ENCODE measurements around the gene MRTFA.
"Not testable (repeated sequence)": the region's sequence is repeated elsewhere in the genome, so short reads cannot be mapped to it uniquely, and the experiment has no call there.

MRTFA gene

DNA sequence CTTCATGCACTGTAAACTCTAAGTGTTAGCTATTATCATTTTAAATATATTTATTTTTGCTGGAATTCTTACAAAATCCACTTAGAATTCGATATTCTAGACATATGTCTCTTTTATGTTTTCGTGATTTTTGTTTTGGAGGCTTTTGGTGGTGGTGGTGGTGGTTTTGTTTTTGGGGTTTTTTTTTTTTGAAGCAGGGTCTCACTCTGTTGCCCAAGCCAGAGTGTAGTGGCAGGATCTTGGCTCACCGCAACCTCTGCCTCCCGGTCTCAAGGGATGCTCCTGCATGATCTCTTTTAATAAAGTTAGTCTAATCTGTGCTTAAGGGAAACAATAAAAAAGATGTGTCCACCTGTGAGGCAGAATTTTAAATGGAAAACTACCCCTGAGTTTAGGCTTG, 117.7 kb downstream of the MRTFA start:
- DNase-seq = no peak

DNA sequence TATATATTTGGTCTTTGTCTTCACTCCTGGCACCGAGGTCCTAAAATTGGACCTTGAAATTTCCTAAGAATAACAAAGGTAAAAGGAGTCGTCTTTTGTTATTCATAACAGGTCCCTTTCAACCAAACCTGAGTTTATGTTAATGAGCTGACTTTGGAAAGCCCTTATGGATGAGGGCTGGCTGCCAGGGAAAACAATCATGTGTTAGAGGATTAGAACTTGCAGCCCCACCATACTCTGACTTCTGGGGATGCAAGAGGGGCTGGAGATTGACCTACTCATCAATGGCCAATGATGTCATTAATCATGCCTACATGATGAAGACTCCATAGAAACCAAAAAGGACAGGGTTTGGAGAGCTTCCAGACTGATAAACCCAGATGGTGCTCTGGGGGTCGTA, 118.9 kb downstream of the MRTFA start:
- DNase-seq = peak in 1 of 2 experiments; percentile 14

DNA sequence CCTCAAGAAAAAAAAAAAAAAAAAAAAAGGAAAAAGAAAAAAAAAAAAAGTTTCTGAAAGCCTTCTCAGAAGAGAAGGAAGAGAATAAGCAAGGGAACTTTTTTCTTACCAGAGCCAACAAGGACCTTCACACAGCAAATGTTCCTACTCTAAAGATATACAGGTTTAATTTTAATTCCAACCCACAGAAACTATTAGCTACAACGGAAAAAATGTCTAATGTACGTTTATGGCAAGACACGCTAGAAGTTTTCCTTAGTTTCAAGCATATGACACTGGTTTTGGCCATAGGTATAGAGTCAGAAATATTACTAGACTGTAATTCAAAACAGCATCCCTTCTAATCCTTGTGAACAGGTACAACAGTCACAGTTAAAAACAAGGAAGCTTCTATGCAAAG, 120.1 kb downstream of the MRTFA start:
- DNase-seq = no peak

DNA sequence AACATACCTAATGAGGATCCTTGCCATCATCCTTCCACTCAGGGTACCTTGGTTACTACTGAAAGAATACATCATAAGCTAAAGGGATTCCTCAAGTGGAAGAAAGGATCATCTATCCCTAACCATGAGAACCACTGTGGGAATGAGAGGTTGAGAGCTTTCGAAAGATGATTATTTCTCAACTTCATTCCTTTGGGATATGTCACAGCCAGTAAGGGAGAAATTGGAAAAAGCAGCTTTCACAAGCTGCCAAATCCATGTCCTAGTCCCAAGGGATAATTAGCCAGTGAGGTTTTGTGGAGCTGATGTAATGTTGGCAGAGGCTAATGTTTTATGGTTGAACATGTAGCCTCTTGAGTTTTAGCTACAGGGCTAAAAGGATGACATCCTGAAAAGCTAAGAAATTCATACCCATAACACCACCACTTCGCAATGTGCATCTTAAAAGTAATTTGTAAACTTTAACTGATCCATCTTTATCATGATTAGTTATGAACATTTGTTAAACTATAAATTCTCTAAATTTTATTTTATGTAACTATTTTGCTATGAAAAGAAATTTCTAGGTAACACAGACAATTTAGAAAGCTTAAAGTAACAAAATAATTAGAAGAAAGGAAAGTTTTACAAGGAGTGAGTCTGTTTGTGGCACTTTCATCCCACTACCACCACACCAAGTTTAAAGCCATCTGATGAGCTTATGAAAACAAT, 123.9 kb downstream of the MRTFA start:
- DNase-seq = peak; percentile 76 to 93

DNA sequence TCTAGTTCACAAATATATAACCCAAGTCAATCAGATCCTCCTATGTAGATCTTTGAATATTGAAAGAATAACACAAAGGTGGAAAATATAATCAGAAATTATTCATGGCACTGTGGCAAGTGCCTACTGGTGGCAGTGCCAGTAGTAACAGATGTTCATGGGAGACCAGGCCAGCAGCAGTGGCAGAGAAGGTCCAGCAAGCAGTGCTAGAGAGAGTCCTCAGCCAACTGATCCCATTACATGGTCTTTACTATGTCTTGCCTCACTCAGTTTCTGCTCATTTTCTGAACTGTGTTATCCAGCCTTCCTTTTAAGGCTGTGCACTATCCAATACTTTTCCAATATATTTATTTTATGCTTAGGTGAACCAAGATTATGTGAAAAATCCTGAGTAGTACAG, 124.9 kb downstream of the MRTFA start:
- peak; percentile 20 to 77 for DNase-seq

DNA sequence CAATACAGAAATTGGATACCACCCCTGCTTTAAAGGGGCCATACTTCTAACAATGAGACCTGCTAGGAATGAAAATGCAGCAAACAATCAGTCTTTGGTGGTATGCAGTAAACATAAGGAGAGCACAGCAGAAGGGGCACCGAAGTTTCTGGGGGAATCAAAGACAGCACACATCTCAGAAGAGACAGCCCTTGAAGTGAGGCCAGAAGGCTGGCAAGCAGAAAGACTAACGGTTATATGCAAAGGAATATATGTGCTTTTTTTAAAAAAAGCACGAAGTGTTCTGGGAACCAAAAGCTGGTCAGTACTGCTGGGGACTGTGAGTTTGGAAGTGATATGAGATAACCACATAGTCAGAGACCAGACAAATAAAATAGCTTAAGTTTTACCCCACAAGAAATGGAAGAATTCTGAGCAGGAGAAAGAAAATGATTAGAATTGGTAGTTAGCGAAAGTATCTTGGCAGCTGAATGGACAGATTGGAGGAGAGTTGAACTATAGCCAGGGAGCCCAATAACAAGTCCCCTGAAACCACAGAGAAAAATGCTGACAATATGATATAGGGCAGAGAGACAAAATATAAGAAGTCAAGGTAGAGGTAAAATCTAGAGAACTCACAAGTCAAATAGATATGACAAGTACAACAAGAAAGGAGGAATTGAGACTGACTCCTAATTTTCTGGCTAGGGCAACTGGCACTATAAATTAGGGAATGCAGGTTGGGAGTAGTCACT, 125.7 kb downstream of the MRTFA start:
- peak in 1 of 2 experiments; percentile 45 for DNase-seq

DNA sequence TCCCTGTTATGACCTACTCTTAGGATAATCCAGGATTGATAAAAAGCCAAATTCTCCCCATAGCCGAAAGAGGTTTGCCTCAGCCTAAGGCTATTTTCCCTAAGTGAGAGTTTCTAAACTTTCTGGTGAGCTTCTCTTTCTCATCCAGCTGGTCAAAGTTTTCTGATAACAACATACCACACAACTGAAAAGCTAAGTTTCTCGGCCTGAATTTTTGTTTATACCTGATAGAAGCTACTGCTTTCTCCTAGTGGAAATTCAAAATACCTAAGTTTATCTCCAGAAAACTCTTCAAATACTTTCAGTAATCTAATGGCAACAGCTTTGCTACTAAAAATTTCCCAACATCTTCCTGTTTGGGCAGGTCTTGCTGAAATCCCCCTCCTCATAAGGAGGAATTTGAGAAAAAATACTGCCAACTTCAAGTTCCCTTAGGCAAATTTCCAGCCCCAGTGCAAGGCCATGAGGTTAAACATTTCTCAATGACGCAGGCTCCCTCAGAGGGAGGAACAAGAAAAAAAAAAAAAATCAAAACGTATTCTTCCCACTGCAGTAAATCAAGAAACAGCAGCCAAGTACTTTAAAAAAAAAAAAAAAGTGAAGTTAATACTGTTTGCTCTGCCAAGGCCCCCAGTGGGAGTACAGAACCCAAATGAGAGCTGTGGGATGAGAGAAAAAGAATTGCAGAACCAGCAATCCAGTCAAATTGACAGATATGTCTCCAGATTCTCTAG, 127.0 kb downstream of the MRTFA start:
- DNase-seq = peak in 1 of 2 experiments; percentile 50

DNA sequence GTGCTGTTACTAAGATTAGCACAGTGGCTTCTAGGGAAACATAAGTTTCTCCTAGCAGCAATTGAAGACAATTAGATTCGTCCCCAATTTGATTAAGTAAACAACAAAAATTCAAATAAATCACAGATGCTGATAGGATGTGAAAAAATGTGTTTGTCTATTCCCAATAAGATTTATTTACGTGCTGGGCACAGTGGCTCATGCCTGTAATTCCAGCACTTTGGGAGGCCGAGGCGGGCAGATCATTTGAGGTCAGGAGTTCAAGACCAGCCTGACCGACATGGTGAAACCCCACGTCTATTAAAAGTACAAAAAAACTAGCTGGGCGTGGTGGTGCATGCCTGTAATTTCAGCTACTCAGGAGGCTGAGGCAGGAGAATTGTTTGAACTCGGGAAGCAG, 128.5 kb downstream of the MRTFA start:
- not testable (repeated sequence) for DNase-seq

DNA sequence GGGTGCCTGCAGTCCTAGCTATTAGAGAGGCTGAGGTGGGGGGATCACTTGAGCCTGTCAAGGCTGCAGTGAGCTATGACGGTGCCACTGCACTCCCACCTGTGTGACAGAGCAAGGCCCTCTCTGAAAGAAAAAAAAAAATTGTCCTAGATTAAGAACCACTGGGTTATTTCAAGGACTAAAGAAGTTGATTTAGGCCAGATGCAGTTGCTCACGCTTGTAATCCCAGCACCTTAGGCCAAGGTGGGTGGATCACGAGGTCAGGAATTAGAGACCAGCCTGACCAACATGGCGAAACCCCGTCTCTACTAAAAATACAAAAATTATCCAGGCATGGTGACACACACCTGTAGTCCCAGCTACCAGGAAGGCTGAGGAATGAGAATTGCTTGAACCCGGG, 129.0 kb downstream of the MRTFA start:
- no peak for DNase-seq

DNA sequence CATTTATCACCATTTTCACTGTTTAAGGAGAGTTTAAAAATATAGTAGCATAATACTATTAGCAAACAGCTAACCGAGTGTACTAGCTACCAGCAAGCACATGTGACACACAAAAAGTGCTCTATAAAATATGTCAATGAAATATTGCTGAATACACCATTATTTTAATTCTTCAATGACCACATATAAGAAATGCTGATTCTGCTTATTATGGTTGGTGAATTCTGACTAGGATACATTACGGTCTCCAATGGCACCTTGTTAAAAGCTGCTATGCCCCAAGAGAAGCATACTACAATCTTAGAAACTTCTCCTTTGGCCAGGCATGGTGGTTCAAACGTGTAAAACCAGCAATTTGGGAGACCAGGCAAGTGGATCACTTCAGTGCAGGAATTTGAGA, 129.8 kb downstream of the MRTFA start:
- no peak for DNase-seq

DNA sequence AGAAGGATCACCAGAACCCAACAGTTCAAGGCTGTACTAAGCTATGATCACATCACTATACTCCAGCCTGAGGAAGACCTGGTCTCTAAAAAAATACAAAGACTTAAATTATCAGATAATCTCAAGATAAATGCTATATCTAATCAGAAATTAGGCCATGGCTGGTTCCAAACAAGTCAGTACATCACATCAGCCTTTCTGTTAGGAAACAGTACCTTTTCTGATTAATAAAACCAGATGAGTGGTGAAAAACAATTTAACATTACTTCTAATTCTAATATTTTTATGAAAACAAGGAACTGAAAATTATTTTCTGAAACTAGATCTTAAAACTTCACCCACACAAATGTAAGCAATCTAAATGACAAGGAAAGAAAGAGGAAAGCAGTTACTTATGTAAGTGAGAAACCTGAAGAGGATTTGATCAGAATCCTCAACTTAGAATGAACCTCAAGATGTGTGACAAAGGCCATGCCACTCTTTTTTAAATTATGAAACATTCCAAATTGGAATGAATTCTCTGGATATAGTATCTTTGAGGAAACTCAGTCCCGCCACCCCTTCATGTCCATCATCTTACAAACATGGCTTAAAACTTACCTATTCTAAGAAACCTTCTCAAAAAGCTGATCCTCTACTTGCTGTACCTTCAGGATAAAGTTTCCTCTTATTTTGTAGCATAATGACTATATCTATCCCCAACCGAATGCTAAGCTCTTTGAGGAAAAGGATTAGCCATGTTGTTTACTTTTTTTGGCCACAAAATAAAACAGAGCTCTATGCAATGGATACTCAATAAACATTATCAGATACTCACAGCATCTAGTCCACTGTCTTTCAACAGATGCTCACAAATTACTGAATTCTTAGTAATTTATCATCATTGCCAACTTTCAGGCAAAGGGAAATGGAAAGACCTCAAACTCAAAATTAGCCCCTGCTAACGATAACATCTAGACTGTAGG, 132.0 kb downstream of the MRTFA start:
- no peak for DNase-seq

DNA sequence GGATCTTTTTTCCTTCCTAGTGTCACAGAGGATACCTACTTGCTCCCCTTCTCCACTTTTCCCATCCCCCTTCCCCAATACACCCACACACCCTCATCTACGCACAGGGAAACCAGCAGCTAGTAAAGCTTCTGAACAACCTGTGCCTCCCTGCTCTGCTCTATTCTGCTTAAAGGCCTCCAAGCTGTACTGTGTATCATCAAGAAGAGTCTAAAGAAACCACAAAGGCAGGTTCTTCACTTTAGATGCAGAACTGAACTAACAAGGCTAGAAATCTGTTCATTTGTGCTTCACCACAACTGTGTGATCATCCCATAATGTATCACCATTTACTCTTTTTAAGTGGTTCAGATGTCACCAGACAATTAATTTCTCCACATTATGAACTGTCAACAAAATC, 133.6 kb downstream of the MRTFA start:
- no peak for DNase-seq

DNA sequence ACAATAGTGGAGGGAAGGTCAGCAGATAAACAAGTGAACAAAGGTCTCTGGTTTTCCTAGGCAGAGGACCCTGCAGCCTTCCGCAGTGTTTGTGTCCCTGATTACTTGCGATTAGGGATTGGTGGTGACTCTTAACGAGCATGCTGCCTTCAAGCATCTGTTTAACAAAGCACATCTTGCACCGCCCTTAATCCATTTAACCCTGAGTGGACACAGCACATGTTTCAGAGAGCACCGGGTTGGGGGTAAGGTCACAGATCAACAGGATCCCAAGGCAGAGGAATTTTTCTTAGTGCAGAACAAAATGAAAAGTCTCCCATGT, 136.1 kb downstream of the MRTFA start:
- not testable (repeated sequence) for DNase-seq

DNA sequence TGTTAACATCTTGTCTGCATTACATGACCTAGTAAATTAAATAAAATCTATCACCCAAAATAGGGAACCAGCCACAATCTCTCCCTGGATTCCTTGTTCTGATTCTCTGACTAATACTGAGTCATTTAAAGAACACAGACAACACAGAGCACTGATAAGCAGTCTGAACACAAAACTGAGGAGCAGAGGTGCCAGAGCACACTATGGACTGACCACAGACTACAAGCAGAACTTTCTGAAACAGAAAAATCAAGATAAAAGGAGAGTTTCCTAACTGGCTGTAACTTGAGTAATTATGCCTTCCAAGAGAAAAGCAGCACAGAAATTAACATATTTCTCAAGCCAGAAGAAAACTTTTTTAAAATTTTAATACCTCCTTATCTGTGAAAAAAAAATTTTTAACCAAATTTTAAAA, 137.3 kb downstream of the MRTFA start:
- DNase-seq = no peak

DNA sequence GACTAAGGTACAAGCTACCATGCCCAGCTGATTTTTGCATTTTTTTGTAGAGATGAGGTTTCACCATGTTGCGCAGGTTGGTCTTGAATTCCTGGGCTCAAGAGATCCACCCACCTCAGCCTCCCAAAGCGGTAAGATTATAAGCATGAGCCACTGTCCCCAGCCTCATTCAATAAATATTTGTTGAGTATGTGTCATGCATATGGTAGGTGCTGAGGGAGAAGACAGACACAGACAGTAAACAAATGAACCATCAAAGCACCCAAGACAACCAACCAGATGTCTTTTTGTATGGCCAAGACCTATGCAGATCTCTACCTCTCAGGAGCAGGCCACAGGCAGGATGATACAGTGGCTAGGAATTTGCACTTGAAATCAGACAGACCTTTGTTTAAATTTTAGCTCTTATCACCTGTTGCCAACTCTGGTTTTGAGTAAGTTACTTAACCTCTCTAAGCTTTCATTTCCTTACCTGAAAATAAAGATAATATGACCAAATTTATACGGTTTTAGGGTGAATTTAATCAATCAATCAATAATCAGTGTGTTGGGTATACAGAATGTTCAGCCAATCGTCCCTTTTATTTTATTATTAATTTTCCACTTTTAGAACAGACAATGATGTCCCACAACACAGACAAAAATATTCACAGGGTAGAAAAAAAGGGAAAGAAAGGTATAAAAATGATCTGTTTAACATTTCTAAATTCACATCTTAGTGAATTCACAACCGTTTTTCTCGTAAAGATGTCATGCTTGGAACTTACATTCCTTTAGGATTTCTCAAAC, 137.9 kb downstream of the MRTFA start:
- no peak for DNase-seq

DNA sequence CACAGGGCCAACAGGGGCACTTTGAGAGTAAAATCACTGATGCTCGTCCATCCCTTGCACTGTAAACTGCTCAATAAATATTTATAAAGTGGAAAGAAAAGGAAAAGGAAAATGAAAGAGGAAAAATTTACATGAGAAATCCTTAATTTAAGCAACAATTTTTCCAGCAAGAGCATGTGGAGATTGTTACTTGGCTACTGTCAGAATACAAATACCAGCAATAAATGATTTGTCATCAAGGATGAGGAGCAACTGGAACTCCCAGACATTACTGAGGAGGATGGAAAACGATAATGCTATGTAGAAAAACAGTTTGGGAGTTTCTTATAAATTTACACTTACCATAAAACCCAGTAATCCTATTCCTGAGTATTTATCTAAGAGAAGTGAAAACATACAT, 143.1 kb downstream of the MRTFA start:
- DNase-seq = no peak

DNA sequence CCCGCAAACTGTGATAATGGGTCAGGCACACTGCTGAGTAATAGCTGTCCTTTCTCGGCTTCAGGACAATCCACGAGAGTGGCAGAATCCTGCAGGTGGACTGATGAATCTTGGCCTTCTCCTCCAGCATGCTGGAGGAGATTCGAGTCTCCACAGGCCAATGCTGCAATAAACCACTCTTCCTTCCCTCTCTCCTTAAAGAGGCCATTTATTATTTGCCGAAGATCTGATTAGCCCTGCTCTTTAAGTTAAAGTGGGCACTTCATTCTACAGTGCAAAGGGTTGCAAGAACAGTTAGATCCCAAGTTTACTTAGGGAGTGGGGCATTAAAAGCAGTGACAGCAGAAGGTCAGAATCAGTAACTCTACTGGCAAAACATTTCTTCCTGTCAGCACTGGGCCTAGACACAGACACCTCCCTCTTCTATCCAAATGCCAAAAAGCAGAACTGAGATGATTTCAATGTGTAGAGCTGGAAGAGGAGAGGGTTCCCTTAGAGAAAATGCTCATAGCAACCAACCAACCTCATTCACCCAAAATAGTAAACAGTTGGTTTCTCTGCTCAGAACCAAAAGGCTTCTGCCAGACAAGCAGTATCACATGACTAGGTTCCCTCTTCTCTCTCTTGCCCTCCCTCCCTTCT, 144.4 kb downstream of the MRTFA start:
- no peak for DNase-seq

DNA sequence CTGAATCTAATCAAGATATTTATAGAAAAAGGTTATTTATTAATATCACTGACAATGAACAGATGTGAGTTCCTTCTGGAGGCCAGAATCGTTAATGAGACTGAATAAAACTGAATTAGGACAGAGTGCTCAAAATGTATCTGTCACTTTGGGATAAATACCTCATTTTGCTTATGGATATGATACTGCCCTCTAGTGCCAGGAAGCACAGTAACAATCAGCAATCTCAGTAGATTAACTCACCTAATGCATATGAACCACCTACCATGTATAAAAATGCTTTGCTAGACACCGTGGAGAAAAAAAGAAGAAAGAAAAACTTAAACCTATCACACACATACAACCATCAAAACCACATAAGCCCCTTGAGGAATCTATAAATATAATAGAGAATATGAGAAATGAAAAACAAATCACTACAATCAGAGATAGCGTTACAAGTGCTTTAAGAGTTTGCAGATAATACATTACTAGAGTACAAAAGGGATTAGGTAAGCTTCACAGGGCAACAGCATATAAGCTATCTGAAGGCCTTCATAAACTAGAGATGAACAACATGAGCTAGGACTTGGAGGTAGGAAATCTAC, 148.8 kb downstream of the MRTFA start:
- DNase-seq = peak in 1 of 2 experiments; percentile 46

DNA sequence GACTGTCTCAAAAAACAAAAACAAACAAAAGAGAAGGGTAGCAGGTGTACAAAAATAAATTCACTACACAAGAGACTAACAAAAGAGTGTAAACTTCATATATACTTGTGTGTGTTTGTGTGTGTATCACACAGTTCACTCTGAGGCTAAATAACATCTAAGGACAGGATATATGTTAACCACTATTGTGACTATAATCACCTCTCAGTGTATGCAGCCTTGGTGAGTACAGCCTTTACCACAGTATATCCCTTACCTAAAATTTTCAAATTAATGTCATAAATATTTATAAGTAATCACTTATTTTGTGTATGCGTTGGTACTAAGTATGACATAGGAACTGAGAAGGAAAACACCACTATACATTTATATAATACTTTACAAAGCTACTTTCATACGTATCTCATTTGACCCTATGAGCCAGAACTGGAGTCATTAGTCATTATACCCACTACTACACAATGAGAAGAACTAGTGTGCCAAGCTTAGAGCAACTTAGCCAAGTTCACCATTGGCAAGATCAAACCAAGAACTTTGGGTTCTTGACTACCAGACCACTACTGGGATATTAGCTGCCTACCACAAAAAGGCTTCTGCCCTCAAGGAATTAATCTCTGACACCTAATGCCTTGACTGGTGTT, 149.4 kb downstream of the MRTFA start:
- no peak for DNase-seq
